Nephron (organoid): ENCODE data around the gene LRIT3.

Experiments used
- H3K27ac Mint-ChIP-seq, 3 experiments: 2 replicates each; pipeline ENCODE4 v1.8.0; 2020; ENCODE audit warnings: mixed read lengths in 3 of 3, mild to moderate bottlenecking in 2 of 3, moderate library complexity in 1 of 3
- H3K27me3 Mint-ChIP-seq: 2 replicates; pipeline ENCODE4 v1.8.0; 2021; ENCODE audit warnings: low read depth, mild to moderate bottlenecking, moderate library complexity, mixed read lengths
- H3K36me3 Mint-ChIP-seq: 2 replicates; pipeline ENCODE4 v1.8.0; 2020; ENCODE audit warnings: low read depth, mixed read lengths
- H3K4me1 Mint-ChIP-seq: 2 replicates; pipeline ENCODE4 v1.8.0; 2020; ENCODE audit warnings: mixed read lengths
- H3K4me3 Mint-ChIP-seq, 3 experiments: 2 replicates each; pipeline ENCODE4 v1.8.0; 2020; ENCODE audit warnings: mild to moderate bottlenecking in 3 of 3, mixed read lengths in 3 of 3, moderate library complexity in 2 of 3
- H3K9me3 Mint-ChIP-seq: 2 replicates; pipeline ENCODE4 v1.8.0; 2020; ENCODE audit warnings: mixed read lengths
- TF ChIP-seq, protein P1 (sequence below), 3 experiments: fragments of 200-600 bp; sonication (generic); IDR thresholded peaks; one replicate each; pipeline ENCODE4 v1.5.0; 2021; ENCODE audit warnings: antibody characterized with exemption in 3 of 3; ENCODE audit not compliant: unreplicated experiment in 3 of 3

LRIT3 gene

DNA sequence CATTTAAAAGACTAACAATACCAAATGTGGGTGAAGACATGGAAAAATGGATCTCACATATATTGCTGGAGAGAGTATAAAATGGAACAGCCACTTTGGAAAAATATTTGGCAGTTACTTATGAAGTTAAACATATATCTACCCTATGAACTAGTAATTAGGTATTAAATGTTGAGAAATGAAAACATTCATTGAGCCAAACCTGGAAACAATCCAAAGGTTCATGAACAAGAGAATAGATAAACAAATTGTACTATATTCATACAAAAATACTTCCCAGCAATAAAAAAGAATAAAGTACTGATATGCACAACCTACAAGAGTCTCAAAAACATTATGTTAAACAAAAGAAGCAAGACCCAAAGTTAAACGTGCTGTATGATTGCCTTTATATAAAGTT is 60.8 kb downstream of the LRIT3 start:
- Mint-ChIP-seq H3K9me3 (peaks cover 16% of the 10 kb centered on the region), H3K4me1 (peaks cover 17% of the 10 kb centered on the region), H3K36me3 (no peaks in the 10 kb centered on the region), H3K4me3 (no peak overlapping the region), H3K27ac (no peak overlapping the region), H3K27me3 (no peaks in the 10 kb centered on the region)
- TF ChIP-seq, protein P1, sequence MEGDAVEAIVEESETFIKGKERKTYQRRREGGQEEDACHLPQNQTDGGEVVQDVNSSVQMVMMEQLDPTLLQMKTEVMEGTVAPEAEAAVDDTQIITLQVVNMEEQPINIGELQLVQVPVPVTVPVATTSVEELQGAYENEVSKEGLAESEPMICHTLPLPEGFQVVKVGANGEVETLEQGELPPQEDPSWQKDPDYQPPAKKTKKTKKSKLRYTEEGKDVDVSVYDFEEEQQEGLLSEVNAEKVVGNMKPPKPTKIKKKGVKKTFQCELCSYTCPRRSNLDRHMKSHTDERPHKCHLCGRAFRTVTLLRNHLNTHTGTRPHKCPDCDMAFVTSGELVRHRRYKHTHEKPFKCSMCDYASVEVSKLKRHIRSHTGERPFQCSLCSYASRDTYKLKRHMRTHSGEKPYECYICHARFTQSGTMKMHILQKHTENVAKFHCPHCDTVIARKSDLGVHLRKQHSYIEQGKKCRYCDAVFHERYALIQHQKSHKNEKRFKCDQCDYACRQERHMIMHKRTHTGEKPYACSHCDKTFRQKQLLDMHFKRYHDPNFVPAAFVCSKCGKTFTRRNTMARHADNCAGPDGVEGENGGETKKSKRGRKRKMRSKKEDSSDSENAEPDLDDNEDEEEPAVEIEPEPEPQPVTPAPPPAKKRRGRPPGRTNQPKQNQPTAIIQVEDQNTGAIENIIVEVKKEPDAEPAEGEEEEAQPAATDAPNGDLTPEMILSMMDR (IDR thresholded peaks at IDR 0.05; ENCODE audit: unreplicated experiment in 3 of 3): no peak

DNA sequence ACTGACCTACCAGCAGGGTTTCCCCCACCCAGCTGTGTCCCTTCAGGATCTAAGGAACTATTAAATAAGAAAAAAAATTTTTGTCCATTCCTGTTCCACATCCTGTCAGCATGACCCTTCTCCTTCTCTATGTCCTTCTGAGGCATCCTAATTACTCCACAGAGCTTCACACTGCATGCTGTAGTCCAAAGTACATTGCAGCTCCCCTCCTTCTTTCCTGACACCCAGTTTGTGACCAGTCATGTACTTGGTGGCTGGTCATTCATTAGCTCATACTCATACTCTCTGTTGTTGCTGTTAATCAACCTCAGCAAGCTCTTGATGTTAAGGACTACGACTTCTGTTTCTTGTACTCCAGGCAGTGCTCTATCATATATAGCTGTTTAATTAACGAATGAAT is 62.3 kb downstream of the LRIT3 start:
- TF ChIP-seq, protein P1 (IDR thresholded peaks at IDR 0.05; ENCODE audit: unreplicated experiment in 3 of 3): no peak
- Mint-ChIP-seq H3K27ac (no peak overlapping the region), H3K4me3 (no peak overlapping the region), H3K36me3 (no peaks in the 10 kb centered on the region), H3K27me3 (no peaks in the 10 kb centered on the region), H3K4me1 (peaks cover 22% of the 10 kb centered on the region), H3K9me3 (peaks cover 16% of the 10 kb centered on the region)

DNA sequence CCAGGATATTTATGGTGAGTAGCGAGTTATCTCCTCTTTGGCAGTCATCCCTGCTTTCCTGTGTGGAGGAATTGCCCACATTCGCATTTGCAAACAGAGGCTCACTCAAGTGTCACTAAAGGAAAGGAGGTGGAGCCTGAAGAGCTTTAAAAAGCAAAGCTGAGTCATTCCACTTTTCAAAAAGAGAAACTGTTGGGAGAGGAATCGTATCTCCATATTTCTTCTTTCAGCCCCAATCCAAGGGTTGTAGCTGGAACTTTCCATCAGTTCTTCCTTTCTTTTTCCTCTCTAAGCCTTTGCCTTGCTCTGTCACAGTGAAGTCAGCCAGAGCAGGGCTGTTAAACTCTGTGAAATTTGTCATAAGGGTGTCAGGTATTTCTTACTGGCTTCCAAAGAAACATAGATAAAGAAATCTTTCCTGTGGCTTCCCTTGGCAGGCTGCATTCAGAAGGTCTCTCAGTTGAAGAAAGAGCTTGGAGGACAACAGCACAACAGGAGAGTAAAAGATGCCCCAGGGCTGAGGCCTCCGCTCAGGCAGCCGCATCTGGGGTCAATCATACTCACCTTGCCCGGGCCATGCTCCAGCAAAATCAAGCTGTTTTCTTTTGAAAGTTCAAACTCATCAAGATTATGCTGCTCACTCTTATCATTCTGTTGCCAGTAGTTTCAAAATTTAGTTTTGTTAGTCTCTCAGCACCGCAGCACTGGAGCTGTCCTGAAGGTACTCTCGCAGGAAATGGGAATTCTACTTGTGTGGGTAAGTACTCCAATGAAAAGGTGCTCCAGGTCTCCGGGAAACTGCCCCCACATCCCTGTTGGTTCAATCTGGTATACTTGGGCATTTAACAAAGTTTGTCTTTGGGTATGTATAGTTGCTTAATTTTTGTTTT is 65.0 kb downstream of the LRIT3 start, which contains the start of gene EGF:
Gene EGF, plus strand, starts transcription at position 178 of the 890 bp plus-strand sequence. Its CDS starts 453 bp downstream, at position 631.
- peaks cover 28% of the 10 kb centered on the region for H3K4me1 Mint-ChIP-seq
- peak within 1 kb of the TSS in 1 of 3 experiments; percentile 14 for H3K4me3 Mint-ChIP-seq
- H3K27me3 Mint-ChIP-seq: no peaks in the 10 kb centered on the region
- H3K9me3 Mint-ChIP-seq: no peaks in the 10 kb centered on the region
- TF ChIP-seq, protein P1 (IDR thresholded peaks at IDR 0.05; ENCODE audit: unreplicated experiment in 3 of 3): no peak
- H3K36me3 Mint-ChIP-seq: no peaks in the 10 kb centered on the region
- H3K27ac Mint-ChIP-seq: peak within 1 kb of the TSS; percentile 7 to 35 (median 7)

DNA sequence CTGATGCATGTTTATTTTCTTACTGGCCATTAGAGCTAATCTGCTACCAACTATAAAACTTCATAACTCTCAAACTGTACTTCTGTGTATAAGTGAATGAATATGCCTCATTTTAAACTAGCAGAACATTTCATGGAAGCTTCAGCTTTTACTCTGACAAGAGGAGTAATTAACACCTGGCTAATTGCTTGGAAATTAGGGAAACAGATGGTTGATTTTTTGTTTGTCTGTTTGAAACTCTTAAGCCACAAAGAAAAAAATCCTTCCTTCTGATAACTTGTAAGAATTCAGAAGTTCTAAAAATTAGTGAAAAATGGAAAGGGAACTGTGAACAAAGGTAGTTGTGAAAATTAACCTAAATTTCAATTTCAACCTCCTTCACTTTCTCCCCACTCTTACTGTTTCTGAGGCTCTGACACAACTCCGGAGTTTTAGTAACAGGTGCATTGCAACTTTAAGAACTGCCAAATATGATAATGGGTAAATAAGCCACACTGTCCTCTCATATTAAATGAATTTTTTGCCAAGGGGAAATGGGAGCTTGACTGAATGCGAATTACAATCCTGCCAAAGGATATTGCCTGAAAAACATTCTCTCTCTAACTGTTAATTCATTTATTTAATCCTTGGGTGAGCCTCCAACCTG is 65.8 kb downstream of the LRIT3 start:
- TF ChIP-seq, protein P1 (IDR thresholded peaks at IDR 0.05; ENCODE audit: unreplicated experiment in 3 of 3): no peak

DNA sequence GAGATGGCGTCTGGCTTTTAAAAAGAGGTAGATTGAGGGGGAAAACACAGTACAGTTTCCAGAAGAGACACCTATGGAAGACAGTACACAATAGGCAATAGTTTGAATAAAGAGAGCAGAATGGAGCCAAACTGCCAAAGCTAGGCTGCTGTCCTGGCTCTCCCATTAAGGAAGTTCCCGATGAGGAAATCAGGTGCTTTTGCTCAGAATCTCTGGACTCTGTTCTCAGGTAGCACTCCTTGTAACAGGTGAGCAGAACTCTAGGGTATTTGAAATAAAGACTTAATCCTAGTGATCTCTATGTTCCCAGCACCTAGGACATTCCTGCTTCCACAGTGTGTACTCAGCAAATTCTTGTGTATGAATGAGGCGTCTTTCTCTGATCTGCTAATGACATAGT is 66.4 kb downstream of the LRIT3 start:
- H3K9me3 Mint-ChIP-seq: no peaks in the 10 kb centered on the region
- TF ChIP-seq, protein P1 (IDR thresholded peaks at IDR 0.05; ENCODE audit: unreplicated experiment in 3 of 3): no peak
- no peaks in the 10 kb centered on the region for H3K27me3 Mint-ChIP-seq
- no peaks in the 10 kb centered on the region for H3K36me3 Mint-ChIP-seq
- H3K4me1 Mint-ChIP-seq: peaks cover 28% of the 10 kb centered on the region
- H3K27ac Mint-ChIP-seq: peak overlapping the region in 1 of 3 experiments; percentile 8
- H3K4me3 Mint-ChIP-seq: no peak overlapping the region

More for the DNA sequence above, 65.8 kb downstream of the LRIT3 start:
- no peaks in the 10 kb centered on the region for H3K9me3 Mint-ChIP-seq
- H3K36me3 Mint-ChIP-seq: no peaks in the 10 kb centered on the region
- H3K27ac Mint-ChIP-seq: peak overlapping the region in 2 of 3 experiments; percentile 7 to 8
- peaks cover 28% of the 10 kb centered on the region for H3K4me1 Mint-ChIP-seq
- H3K4me3 Mint-ChIP-seq: peak overlapping the region in 1 of 3 experiments; percentile 1
- no peaks in the 10 kb centered on the region for H3K27me3 Mint-ChIP-seq
